Measurements from ENCODE around the gene RAMP3.
"Not testable (repeated sequence)": the region's sequence is repeated elsewhere in the genome, so short reads cannot be mapped to it uniquely, and the experiment has no call there.

Gene RAMP3

GRCh38 chr7:45196374-45196773, 38.8 kb downstream of the RAMP3 start:
- no peak for DNase-seq

GRCh38 chr7:45197461-45197860, 39.9 kb downstream of the RAMP3 start:
- DNase-seq: no peak

GRCh38 chr7:45198986-45199385, 41.4 kb downstream of the RAMP3 start:
- no peak for DNase-seq

GRCh38 chr7:45199506-45199905, 41.9 kb downstream of the RAMP3 start:
- no peak for DNase-seq

- DNase-seq: no peak
Observed at GRCh38 chr7:45202625-45203024, 45.0 kb downstream of the RAMP3 start.

- no peak for DNase-seq
Observed at GRCh38 chr7:45203036-45203435, 45.4 kb downstream of the RAMP3 start.

- DNase-seq: no peak
Observed at GRCh38 chr7:45203459-45203858, 45.9 kb downstream of the RAMP3 start.

- DNase-seq: peak; percentile 77
Observed at GRCh38 chr7:45203936-45204445, 46.4 kb downstream of the RAMP3 start.

- not testable (repeated sequence) for DNase-seq
Observed at GRCh38 chr7:45206266-45206665, 48.7 kb downstream of the RAMP3 start.

- DNase-seq: not testable (repeated sequence)
Observed at GRCh38 chr7:45209909-45210308, 52.3 kb downstream of the RAMP3 start.

- DNase-seq: no peak
Observed at GRCh38 chr7:45211066-45211465, 53.5 kb downstream of the RAMP3 start.

- DNase-seq: no peak
Observed at GRCh38 chr7:45211958-45212357, 54.4 kb downstream of the RAMP3 start.

GRCh38 chr7:45212606-45213005, 55.0 kb downstream of the RAMP3 start:
- DNase-seq: no peak

GRCh38 chr7:45215601-45216062, 58.0 kb downstream of the RAMP3 start:
- DNase-seq: no peak

- DNase-seq: no peak
Observed at GRCh38 chr7:45216181-45216580, 58.6 kb downstream of the RAMP3 start.

GRCh38 chr7:45216622-45217165, 59.1 kb downstream of the RAMP3 start:
- no peak for DNase-seq

- no peak for DNase-seq
Observed at GRCh38 chr7:45217358-45217757, 59.8 kb downstream of the RAMP3 start.

GRCh38 chr7:45219130-45219529, 61.5 kb downstream of the RAMP3 start:
- no peak for DNase-seq

GRCh38 chr7:45219801-45220435, 62.3 kb downstream of the RAMP3 start:
- no peak for DNase-seq

GRCh38 chr7:45220846-45221618, 63.4 kb downstream of the RAMP3 start:
- DNase-seq: no peak

GRCh38 chr7:45221896-45222604, 64.5 kb downstream of the RAMP3 start:
- DNase-seq: no peak

- DNase-seq: no peak
Observed at GRCh38 chr7:45223078-45223477, 65.5 kb downstream of the RAMP3 start.
